ENCODE measurements around the gene BPIFB4.
"Not testable (repeated sequence)": the region's sequence is repeated elsewhere in the genome, so short reads cannot be mapped to it uniquely, and the experiment has no call there.

Gene BPIFB4

GRCh38 chr20:33079259-33079658 lies at the start of gene BPIFB4:
TSS of gene BPIFB4 (plus strand) at chr20:33079643. CDS start at chr20:33081527, 1,884 bp downstream.
- no peak for DNase-seq

GRCh38 chr20:33030076-33030475 lies 49.4 kb upstream of the BPIFB4 start:
- no peak for DNase-seq

GRCh38 chr20:33030569-33030968 lies 48.9 kb upstream of the BPIFB4 start:
- no peak for DNase-seq

GRCh38 chr20:33031531-33031930 lies 47.9 kb upstream of the BPIFB4 start, which contains the start of gene BPIFB6:
TSS of gene BPIFB6 (plus strand) at chr20:33031648. CDS start at chr20:33031648, 0 bp downstream.
- no peak for DNase-seq

- no peak for DNase-seq
Observed at GRCh38 chr20:33032555-33032954, 46.9 kb upstream of the BPIFB4 start.

- DNase-seq = no peak
Observed at GRCh38 chr20:33033381-33033780, 46.1 kb upstream of the BPIFB4 start.

GRCh38 chr20:33034115-33034514 lies 45.3 kb upstream of the BPIFB4 start:
- DNase-seq = no peak

- DNase-seq = no peak
Observed at GRCh38 chr20:33034901-33035492, 44.4 kb upstream of the BPIFB4 start.

- no peak for DNase-seq
Observed at GRCh38 chr20:33037456-33037855, 42.0 kb upstream of the BPIFB4 start.

- DNase-seq = no peak
Observed at GRCh38 chr20:33038243-33038642, 41.2 kb upstream of the BPIFB4 start.

- DNase-seq = no peak
Observed at GRCh38 chr20:33042430-33042829, 37.0 kb upstream of the BPIFB4 start.

GRCh38 chr20:33042983-33043730 lies 36.3 kb upstream of the BPIFB4 start:
- no peak for DNase-seq

GRCh38 chr20:33043731-33044181 lies 35.7 kb upstream of the BPIFB4 start:
- no peak for DNase-seq

GRCh38 chr20:33045129-33045721 lies 34.2 kb upstream of the BPIFB4 start:
- not testable (repeated sequence) for DNase-seq

GRCh38 chr20:33046412-33046811 lies 33.0 kb upstream of the BPIFB4 start:
- DNase-seq = no peak

- no peak for DNase-seq
Observed at GRCh38 chr20:33051333-33051732, 28.1 kb upstream of the BPIFB4 start.

- DNase-seq = no peak
Observed at GRCh38 chr20:33053291-33054106, 25.9 kb upstream of the BPIFB4 start, which contains the start of gene BPIFB3. TSS of gene BPIFB3 (plus strand) at chr20:33053903. CDS start at chr20:33055436, 1,533 bp downstream.

GRCh38 chr20:33054381-33054780 lies 25.1 kb upstream of the BPIFB4 start:
- DNase-seq = no peak

- DNase-seq = no peak
Observed at GRCh38 chr20:33054791-33055190, 24.7 kb upstream of the BPIFB4 start.

- DNase-seq = no peak
Observed at GRCh38 chr20:33059136-33059535, 20.3 kb upstream of the BPIFB4 start.

GRCh38 chr20:33059741-33060390 lies 19.6 kb upstream of the BPIFB4 start:
- DNase-seq = no peak

- DNase-seq = no peak
Observed at GRCh38 chr20:33061658-33062028, 17.8 kb upstream of the BPIFB4 start.

All from Kasumi-1 (cell line).